HG03175 (cell line): ENCODE measurements around the gene ZFHX3.

ENCODE experiments used
- ATAC-seq: cut with Tn5 transposase; IDR thresholded peaks from one replicate; pipeline ENCODE4 v1.9.1; 2021; ENCODE audit warnings: mild to moderate bottlenecking, moderate library complexity; ENCODE audit not compliant: unreplicated experiment

ZFHX3 gene

DNA sequence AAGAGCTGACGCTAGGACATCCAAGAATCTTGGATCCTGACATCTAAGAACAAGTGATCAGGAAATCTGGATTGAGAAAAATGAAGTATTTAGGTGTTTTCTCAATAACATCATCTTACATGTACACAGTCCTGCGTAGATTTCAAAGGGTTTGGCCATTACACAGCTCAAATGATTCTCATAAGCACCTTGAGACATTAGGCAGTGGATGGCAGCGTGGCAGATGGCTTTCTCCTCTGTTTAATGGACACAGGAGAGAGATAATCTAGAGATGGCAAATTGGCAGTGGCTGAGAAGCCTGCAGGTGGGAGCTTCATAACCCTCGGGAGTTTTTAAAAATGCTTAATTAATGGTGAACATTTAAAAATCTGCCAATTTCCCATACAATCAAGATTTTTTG, 137.5 kb downstream of the ZFHX3 start:
- ATAC-seq: no peak

DNA sequence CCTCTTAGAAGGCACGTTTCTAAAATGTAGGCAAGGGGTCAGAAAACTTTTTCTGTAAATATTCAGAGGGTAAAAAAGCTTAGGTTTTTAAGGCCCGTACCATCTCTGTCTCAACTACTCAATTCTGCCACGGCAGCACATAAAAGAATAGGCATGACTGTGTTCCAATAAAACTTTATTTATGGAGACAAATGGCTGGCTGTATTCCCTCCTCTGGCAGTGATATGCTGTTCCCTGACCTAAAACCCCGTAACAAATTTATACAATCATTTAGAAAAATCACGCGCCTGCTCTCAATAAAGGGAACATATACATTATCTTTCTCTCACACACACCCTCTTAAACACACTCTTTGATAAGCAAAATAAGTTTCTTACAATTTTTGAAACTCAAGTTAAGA, 138.7 kb downstream of the ZFHX3 start:
- ATAC-seq: no peak

DNA sequence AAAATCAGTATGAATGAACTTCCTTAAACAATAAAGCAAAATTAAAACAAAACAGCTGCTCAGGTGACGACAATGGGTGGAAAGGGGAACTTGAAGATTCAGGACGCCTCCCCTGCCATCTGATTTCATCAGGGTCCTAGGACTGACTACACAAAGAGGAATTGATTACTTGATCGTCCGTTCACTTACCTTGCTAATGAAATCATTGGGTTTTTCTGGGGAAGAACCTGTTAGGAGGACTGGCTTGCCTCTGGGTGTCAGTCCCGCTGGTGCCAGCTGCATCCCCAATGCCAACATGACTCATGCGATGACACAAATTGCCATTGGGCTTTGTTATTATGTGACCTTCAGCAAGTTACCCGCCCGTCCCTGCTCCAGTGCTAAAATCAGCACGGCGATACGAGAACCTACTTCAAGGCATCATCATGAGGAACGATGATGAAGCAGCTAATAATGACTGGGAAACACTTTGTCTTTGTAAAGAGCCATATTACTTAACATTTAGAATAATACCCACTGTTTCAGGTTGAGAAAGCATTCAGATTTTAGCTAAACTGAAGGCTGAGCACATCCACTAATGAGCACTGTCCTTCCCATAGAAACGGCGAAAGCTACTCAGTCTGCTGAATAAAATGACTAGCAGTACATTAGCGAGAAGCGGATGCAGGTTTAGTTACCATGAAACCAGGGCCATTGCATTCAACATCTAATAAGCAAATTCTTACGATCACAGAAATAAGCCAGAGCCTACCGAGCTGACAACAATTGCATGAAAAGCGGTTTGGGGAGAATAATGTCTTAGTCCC, 139.4 kb downstream of the ZFHX3 start:
- no peak for ATAC-seq

DNA sequence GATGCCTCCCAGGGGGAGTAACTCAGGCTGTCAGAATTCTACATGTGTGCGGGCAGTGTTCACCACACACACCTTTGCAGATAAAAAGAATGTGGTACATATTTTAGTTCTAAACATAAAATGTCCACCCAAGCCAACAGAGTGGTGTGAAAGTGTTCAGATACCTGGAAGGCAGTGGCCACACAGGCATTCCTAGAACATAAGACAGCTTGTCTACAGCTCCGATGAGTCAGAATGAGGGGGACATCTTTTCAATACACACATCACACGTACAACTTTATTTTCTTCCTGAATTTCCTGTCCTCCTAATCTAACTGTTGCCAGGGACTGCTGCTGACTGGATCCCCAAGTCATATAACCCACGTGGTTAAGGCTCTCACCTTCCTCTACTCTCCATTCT, 142.3 kb downstream of the ZFHX3 start:
- no peak for ATAC-seq

DNA sequence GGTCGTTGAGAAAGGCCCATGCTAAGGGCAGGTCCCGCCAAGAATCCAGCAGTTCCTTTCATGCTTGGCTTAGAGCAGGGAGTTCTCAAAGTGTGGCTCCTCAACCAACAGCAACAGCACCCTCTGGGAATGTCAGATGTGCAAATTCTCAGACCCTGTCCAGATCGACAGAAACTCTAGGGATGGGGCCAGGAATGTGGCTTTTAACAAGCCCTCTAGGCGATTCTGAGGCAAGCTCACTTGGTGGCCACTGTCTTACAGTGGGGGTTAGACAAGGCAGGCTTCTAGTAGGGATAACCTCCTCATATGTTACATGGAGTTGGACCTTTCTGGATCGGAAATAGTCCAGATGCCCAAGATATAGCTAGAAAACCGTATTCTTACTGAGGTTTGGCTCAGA, 144.8 kb downstream of the ZFHX3 start:
- ATAC-seq: no peak

DNA sequence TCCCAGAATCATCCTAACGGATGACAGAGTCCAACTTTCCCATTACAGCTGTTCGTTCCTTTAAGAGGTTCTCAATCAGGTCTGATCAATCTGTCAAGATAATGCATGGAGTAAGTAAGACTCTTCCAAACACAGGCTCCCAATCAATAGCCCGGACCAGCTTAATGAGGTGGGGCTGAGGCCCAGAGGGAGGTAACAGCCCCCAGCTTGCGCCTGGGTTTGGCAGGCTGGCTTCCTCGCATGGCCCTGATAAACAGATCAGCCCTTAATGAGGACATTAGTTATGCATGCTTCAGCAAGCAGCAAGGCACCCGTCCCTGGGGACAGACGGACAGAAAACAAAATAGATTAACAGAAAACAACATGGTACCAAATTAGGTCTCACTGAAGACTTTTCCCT, 145.7 kb downstream of the ZFHX3 start:
- no peak for ATAC-seq

DNA sequence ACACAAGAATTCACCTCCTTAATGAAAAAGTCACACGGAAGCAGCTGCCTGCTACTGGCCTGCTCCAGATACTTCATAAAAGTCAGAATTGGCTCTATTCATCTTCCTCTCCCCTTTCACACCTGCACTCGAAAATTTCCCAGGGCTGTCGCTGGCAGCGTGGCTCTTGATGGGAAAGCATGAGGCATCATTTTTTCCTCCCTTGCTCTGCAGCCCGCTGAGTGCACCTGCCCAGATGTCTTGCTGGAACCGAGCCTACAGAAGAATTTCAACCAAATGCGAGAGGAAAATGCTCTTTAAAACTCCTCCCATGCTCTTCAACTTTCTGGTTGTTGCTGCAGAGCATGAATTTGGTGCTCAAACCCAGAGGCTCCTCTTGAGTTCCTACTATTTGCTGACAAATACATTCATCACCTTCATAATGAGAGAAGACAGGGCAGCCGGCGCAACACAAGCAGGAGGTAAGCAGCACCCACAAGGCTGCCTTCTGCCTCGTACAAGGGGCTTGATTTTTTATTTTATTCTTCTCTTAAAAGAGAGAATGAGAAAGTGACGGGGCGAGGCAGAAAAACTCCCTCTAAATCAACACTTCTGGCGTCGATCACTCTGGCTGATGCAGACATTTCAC, 146.8 kb downstream of the ZFHX3 start:
- ATAC-seq: no peak

DNA sequence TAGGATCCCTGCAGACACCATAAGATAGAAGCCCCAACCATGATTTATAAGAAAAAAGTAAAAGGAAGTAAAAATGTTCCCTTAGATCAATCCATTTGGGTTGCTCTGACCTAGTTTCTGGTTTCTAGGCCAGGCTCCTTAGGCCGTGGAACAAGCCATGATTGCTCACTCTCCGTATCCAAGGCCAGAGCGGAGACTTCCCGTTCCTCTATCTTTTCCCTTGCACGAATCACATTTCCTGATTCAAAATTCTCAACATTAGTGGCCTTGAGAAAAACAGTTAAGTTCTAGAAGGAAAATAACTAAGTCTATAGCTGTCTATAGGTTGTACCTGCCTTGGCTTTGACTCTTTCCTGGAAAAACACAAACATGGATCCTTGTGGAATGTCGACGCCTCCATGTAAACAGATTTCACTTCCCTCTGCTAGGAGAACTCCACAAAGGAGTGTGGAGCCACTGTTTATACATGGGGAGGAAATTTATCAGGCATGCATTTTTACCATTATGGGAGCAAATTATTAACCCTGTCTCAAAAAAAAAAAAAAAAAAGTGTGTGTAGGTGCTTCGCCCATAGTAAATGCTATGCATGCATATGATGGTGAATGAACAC, 149.6 kb downstream of the ZFHX3 start:
- no peak for ATAC-seq

DNA sequence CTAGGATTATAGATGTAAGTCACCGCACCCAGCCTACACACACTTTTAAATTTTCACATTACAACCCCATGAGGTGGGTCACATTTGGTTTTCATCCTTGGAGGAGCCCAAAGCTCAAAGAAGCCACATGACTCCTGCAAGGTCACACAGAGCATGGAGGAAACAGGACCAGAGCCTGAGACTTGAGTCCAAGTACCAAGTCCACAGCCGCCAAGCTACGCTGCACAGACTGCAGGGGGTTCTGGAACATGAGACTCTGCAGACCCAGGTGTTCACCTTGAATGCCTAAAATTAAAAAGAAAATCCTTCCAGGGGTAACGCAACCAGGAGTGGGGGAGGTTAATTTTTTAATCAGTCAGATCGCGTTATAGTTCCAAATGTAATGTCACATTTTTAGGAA, 150.2 kb downstream of the ZFHX3 start:
- no peak for ATAC-seq

DNA sequence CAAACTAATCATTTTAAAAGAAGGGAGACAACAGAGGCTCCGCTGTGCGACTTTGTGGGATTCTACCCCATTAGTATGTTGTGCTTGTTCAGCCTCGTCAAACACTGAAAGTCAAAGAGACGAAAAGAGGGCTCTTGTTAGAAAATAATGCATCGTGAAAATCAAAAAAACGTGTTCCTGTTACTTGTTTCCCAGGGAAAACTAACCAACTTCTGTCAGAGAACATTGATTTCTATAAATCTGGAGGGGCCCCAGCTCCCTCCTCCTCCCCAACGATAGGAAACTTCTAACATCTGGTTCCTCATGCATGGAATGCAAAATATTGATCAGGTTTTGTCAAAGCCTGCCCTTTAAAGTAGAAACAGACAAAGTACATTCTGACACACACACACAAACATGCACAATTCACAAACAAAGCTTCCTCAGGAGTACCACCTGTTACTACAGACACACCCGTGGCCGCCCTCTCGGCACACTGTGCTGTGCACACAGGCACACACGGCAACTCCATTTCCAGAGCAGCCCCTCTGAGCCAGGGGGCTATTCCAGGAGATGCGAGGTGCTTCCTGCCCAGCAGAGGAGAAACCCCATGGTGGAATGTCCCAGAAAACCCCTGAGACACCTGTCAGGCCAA, 151.3 kb downstream of the ZFHX3 start:
- ATAC-seq: no peak

DNA sequence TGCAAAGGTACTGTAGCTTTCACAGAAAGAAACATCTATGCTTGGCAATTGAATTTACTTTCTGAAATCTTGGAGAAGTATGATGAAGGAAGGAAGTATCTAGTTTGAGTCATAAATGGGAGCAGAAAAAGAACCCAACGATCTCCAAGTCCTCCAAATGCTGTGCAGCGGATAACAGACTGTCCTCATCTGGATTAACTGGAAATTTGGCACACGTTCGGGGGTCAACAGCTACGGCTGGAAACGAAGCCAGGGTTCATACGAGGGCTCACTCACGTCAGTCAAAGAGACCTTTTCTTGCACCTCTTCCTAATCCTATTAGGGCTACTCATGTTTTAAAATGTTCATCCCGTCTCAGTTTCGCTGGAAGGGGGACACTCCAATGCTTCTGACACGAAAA, 152.0 kb downstream of the ZFHX3 start:
- ATAC-seq: no peak

DNA sequence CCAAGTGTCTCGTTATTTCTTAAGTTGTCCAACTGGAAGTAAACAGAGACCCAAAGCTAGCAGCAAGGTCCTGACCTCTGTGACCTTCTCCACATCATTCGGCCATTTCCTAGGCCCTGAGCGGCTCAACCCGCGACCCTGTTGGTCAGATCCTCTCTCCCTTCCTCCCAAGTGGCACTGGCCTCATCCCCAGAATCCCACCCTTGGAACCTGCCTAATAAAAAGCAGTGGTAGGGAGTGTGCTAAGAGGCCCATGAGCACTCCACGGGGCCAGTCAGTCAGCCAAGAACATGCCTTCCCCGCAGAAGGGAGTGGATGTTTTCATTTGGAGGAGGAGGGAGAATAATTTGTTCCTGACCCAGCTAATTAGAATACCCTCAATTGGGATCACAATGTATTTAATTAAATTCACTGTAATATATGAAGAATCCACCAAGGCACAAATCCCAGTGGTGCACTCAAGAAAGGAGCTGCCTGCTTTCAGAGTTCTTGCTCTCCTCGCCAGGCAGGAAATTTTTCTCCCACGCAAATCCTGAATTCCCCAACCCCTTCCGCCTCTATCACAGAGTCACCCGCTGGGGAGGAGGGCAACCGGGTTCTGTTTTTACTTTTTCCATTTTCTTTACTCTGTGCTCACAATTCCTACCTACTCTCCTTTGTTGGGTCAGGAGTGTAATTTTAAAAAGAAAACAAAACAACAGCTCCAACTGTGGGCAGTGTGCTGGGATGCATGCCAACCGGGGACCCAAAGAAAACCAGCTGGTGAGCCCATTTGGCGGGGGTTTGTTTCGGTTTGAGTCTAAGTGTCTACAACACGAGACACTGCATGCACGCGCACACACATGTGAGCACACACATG, 153.4 kb downstream of the ZFHX3 start:
- no peak for ATAC-seq

DNA sequence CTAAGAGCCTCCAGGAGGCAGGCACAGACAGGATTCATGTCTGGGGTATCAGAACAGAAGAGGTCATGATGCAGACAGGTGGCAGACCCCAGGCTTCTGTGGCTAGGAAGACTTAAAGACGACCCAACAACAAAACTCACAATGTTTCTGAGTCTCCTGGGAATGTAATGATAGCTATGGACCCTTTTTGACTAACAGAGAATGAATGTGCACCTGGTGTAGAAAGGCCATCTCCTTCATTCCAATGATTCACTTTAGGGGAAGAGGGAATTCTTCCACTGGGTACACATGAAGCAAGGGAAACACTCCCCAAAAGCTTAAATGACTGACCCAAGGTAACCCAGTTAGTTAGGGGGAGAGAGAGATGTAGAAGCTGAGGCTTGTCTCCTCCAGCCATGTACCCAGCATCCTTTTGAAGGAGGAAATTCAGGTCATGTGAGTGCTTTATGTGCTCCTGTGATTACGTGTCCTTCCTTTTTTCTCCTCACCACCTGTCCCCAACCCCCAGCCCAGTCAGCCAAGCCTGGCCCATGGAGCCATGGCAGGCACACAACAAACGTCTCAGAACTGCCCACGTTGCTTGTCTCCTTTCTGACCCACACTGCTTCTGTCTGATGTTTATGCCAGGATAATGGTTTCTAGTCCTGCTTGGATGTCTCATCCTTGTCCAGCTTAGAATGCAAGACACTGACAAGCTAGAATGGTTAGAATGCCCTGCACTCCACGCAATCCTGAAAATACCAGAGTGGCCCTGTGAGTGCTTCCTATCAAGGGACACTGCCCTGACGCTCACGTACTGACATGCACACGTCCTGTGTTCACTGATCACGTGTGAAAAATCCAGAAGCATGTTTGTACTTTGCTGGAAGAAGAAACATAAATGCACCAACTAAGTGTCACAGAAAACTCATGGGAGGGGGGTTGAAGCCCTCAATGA, 156.4 kb downstream of the ZFHX3 start:
- ATAC-seq: no peak

DNA sequence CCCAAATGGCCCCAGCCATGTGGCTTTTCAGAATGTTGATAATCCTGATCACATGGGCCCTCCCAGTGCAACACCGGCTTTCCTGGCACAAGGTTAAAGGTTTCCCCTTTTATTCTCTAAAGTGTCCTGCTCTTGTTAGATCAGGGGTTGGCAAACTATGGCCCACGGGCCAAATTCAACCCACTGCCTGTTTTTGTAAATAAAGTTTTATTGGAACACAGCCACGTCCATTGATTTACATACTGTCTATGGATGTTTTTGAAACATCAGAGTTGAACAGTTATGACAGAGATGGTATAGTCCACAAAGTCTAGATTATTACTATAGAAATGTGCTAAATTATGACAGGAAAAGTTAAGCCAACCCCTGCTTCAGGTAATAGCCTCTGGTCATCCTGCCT, 157.3 kb downstream of the ZFHX3 start:
- no peak for ATAC-seq

DNA sequence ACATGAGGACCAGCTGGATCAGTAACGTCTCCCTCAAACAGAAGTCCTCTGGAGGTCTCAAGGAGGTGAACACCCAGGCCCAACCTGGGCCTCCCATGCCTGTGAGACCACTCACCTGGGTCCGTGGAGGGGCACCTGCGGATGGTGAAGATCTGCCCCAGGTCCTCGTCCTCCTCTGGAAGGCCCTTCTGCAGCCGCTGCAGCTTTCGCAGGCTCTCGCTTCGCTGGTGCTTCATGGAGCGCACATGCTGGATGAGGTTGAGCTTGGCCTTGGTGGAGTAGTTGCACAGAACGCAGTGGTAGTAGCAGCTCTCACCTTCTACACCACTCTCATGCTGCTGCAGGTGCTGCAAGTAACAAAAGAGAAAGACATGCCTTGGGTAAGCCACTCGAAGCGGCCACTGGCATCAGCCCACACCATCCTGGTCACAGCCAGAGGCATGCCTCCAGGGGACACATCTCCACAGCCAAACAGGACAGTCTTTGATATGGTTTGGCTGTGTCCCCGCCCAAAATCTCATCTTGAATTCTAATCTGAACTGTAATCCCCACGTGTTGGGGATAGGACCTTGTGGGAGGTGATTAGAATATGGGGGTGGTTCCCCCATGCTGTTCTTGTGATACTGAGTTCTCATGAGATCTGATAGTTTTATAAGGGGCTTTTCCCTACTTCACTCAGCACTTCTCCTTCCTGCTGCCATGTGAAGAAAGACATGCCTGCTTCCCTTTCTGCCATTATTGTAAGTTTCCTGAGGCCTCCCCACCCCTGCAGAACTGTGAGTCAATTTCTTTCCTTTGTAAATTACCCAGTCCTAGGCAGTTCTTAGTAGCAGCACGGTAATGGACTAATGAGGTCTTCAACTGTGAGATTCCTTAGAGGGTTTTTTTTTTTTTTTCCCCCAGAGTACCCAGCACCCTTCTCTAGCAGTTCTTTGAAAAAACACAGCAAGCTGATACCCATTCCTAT, 158.0 kb downstream of the ZFHX3 start:
- ATAC-seq: no peak

DNA sequence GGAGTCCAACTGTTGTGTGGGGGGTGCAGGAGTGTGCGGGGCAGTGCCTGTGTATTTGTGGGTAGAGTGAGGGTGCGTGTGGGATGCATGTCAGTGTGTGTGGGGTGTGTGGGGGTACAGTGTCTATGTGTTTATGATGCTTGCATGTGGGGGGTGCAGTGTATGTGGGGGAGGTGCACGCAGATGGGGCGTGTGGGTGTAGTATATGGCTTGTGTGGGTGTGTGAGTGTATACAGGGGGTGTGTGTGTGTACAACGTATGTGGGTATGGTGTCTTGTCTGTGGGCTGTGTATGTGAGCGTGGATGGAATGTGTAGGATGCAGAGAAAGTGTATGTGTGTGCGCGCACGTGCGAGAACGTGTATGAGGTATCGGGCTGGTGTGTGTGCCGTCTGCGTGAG, 160.4 kb downstream of the ZFHX3 start:
- no peak for ATAC-seq

DNA sequence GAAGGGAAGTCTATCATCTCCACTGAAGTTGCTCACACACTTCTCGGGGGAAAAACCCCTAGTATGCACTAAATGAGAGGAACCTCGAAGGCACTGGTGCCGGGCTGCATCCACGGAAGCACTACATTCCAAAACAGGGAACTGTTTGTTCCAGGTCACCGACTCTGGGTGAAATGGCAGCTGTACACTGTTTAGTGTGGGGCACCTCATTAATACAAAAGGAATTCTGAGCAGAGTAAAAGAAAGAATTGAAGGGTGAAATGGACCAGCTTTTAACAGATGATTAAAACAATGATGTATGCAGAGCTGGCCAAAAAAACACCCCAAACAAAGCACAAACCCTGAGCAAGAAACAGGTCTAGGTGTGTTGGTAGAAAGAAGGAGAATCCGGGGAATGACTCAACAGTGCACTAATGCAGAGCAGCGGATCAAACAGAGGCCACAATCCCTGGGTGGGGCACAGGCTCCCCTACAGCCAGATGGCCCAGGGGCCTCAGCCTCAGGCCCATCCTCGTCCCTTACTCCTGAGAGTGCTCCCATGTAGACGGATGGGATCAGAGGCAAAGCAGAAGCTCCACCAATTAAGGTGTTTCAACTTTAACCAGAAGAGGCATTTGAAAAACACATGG, 161.5 kb downstream of the ZFHX3 start:
- no peak for ATAC-seq

DNA sequence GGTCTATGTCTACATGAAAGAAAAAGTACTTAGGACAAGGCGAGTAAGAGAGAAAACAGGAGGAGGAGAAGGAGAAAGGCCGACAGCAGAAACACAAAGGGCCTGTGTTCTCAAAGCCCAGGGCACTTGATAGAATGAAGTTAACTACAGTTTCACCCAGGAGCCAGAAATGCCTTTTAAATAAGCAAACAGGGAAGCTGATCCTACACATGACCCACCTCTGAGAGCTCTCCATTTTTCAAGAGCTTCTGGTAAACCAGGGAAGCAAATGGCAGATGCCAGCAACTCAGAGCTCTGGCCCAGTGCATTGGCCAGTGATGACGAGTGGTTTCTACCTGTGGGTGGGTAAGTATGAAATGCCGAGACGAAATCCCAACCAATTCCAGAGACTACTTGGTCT, 163.4 kb downstream of the ZFHX3 start:
- no peak for ATAC-seq
